Activated CD8-positive, alpha-beta memory T cell treated with anti-CD3 and anti-CD28 coated beads for 4 hours (primary cell): ENCODE data around the gene PRDM12.

ENCODE experiments used
- DNase-seq, 2 donors: peaks; one replicate each; pipeline ENCODE4 v3.0.0-alpha.2; 2020; ENCODE audit warnings: low read depth in 2 of 2

PRDM12 gene

DNA sequence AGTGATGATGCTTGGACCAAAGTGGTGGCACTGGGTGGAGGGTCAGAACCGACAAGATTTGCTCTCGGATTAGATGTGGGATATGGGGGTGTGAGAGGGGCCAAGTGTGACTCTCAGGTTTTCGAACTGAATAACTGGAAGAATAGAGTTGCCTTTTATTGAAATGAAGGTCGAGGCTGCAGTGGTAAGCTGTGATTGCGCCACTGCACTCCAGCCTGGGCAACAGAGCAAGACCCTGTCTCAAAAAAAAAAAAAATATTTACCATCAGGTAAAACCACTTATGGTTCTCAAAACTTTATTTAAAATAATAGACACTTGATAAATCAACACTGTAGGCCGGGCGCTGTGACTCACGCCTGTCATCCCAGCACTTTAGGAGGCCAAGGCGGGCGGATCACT, 56.4 kb downstream of the PRDM12 start:
- DNase-seq = no peak

DNA sequence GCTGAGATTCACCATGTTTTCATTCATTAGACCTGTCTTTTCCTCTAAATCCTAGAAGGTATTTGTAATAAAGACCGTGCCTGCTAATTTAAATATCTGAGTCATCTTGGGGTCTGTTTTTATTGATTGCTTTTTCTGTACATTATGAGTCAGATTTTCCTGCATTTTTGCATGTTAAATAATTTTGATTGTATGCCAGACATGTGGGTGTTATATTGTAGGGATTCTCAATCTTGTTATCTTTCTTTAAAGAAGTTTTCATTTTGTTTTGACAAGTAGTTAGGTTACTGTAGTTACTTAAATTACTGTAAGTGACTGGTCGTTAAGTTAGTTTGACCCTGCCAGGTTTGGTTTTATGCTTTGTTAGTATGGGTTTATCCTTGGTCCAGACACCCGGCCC, 64.3 kb downstream of the PRDM12 start:
- no peak for DNase-seq

GRCh38 chr9:130729145-130729544, 64.8 kb downstream of the PRDM12 start:
- DNase-seq = no peak

DNA sequence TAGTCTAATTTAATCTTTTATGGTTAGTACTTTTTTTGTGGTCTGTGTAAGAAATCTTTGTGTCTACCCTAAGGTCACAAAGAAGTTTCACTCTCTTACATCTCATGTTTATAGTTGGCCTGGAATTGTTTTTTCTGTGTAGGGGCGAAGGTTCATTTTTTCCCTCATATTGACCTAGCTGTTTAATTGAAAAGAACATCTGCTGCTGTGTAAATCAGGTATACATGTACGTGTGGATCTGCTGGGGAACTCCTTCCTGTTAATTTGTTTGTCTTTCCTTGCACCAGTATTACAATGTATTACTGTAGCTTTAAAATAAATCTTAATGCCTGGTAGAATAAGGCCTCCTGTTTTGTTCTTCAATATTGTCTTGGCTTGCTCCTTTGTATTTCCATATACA, 67.0 kb downstream of the PRDM12 start:
- DNase-seq = no peak

DNA sequence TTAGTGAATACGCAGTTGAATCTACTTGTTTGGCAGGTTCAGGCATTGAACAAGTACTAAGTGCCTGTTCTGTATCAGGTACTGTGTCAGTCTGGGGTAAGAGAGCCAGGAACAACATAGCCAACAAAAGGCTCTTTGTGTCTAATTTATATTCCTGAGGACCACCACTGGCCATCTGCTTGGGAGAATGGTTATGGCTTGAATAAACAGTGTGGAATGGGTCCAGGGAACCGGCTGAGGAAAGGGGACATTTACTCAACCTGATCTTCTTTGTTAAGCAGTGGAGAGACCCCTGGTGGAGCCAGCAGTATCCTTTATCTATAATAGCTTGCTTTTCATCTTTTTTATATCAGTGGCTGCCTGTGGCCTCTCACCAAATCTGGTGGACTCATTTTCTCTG, 67.7 kb downstream of the PRDM12 start:
- DNase-seq = no peak
